SU-DHL-6 (cell line): Measurements from ENCODE around the gene PARVB.

Source experiments
- H2AFZ ChIP-seq: fragments of 200-600 bp; sonication (generic); 2 replicates; pipeline ENCODE4 v1.6.1; 2014; ENCODE audit warnings: low read depth, mild to moderate bottlenecking, moderate library complexity, mixed read lengths, antibody characterized with exemption, low read length; ENCODE audit not compliant: severe bottlenecking
- H3F3A ChIP-seq: fragments of 200-600 bp; shearing (Covaris generic); 2 replicates; pipeline ENCODE4 v1.6.0; 2016; ENCODE audit warnings: antibody characterized with exemption, mild to moderate bottlenecking; ENCODE audit not compliant: insufficient read depth
- H3K27ac ChIP-seq: fragments of 200-600 bp; sonication (generic); 2 replicates; pipeline ENCODE4 v1.5.1; 2016; ENCODE audit warnings: low read depth, mild to moderate bottlenecking, low read length, moderate library complexity, mixed read lengths
- H3K27me3 ChIP-seq: fragments of 200-600 bp; sonication (generic), shearing (Covaris generic); 2 replicates; pipeline ENCODE4 v1.6.0; 2014; ENCODE audit warnings: mild to moderate bottlenecking, low read length
- H3K36me3 ChIP-seq: fragments of 200-600 bp; sonication (generic); 2 replicates; pipeline ENCODE4 v1.6.1; 2014; ENCODE audit warnings: mild to moderate bottlenecking, low read length, mixed read lengths
- H3K4me2 ChIP-seq: fragments of 300-600, 200-600 bp; shearing (Covaris generic), sonication (generic); 2 replicates; pipeline ENCODE4 v1.6.0; 2014; ENCODE audit warnings: low read length, low read depth, mild to moderate bottlenecking; ENCODE audit not compliant: poor library complexity, severe bottlenecking
- H3K4me3 ChIP-seq: fragments of 200-600 bp; sonication (generic); 2 replicates; pipeline ENCODE4 v1.5.1; 2014; ENCODE audit warnings: antibody characterized with exemption, low read length, mild to moderate bottlenecking, mixed read lengths; ENCODE audit not compliant: insufficient read depth, poor library complexity, severe bottlenecking
- H3K79me2 ChIP-seq: fragments of 200-600 bp; sonication (generic); 2 replicates; pipeline ENCODE4 v1.6.1; 2014; ENCODE audit warnings: mild to moderate bottlenecking, low read length, moderate library complexity; ENCODE audit not compliant: insufficient read depth
- H3K9ac ChIP-seq: fragments of 200-600 bp; sonication (generic); 2 replicates; pipeline ENCODE4 v1.7.0; 2014; ENCODE audit warnings: mild to moderate bottlenecking, low read length
- H3K9me2 ChIP-seq: fragments of 200-600 bp; sonication (generic); replicated peaks from 2 replicates; pipeline ENCODE4 v1.6.1; 2014; ENCODE audit warnings: low read length; ENCODE audit not compliant: insufficient read depth
- H3K9me3 ChIP-seq: fragments of 200-600 bp; sonication (generic); 2 replicates; pipeline ENCODE4 v1.6.1; 2014; ENCODE audit warnings: low read length, mixed read lengths; ENCODE audit not compliant: insufficient read depth
- H4K20me1 ChIP-seq: fragments of 200-600 bp; sonication (generic); 2 replicates; pipeline ENCODE4 v1.6.1; 2014; ENCODE audit warnings: low read depth, mild to moderate bottlenecking, antibody characterized with exemption, low read length, moderate library complexity, mixed read lengths
- CTCF ChIP-seq: fragments of 200-600 bp; sonication (generic); IDR thresholded peaks from one replicate; pipeline ENCODE4 v1.5.1; 2017; ENCODE audit warnings: antibody characterized with exemption, mild to moderate bottlenecking, low read length, moderate library complexity; ENCODE audit not compliant: insufficient read depth, poor library complexity, severe bottlenecking
- EZH2phosphoT487 ChIP-seq: fragments of 200-600 bp; sonication (generic), shearing (Covaris generic); conservative IDR thresholded peaks from 2 replicates; pipeline ENCODE4 v1.6.1; 2018; ENCODE audit warnings: mild to moderate bottlenecking, antibody characterized with exemption, low read length, moderate library complexity, mixed read lengths

The PARVB gene

DNA sequence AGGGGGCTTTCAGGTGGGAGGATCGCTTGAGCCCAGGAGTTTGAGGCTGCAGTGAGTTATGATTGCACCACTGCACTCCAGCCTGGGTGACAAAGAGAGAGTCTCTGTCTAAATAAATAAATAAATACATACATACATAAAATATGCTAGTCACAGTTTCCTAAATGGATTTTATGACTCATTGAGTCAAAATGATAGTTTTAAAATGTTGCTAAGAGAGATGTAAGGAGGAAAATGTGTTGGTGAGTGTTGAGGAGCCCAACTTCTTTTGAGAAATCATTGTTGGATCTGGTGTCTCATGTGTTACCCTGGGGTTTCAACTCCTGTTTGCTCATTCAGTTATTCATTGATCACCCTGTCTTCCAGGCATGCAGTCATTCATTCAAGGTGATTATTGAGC is 21.0 kb downstream of the PARVB start:
- Histone ChIP-seq H3K9me3 (no peaks in the 10 kb centered on the region), H3K4me3 (no peak overlapping the region), H2AFZ (no peak overlapping the region), H3K9me2 (no peaks in the 10 kb centered on the region), H3K79me2 (no peaks in the 10 kb centered on the region), H3K9ac (no peak overlapping the region), H3K27ac (no peak overlapping the region), H4K20me1 (no peaks in the 10 kb centered on the region), H3K27me3 (no peaks in the 10 kb centered on the region), H3K4me2 (no peak overlapping the region), H3K36me3 (no peaks in the 10 kb centered on the region), H3F3A (no peaks in the 10 kb centered on the region)
- TF ChIP-seq EZH2phosphoT487, result no peak
- no peak for TF ChIP-seq CTCF

- Histone ChIP-seq H3F3A (no peaks in the 10 kb centered on the region), H3K4me2 (no peak overlapping the region), H3K9me2 (no peaks in the 10 kb centered on the region), H3K27me3 (no peaks in the 10 kb centered on the region), H3K9ac (no peak overlapping the region), H4K20me1 (no peaks in the 10 kb centered on the region), H3K79me2 (no peaks in the 10 kb centered on the region), H3K4me3 (no peak overlapping the region), H3K9me3 (no peaks in the 10 kb centered on the region), H3K27ac (no peak overlapping the region), H2AFZ (no peak overlapping the region), H3K36me3 (no peaks in the 10 kb centered on the region)
- TF ChIP-seq CTCF (no peak), EZH2phosphoT487 (no peak)
These were observed 22.5 kb downstream of the PARVB start for GRCh38 chr22:44046485-44047141.

DNA sequence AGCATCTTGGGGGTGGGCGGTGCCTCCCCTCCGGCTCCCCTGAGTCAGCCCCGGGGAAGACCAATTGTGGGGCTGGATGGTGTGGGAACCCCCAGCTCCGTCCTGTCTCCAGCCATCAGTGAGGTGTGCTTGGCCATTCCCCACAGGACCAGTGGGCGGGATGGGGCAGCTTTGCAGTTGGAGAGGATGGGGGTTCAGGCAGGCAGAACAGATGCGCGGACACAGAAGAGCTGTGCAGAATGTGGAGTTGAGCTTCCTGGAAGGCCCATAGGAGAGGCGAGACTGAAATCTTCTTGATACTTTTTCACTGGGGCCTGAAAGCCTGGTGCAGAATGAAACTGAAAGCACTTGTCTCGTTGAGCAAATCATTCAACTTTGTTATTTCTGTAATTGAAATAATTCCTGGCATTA is 23.8 kb downstream of the PARVB start:
- H3K27ac ChIP-seq, result no peak overlapping the region
- no peaks in the 10 kb centered on the region for H3K9me3 ChIP-seq
- H3K9me2 ChIP-seq, result no peaks in the 10 kb centered on the region
- H3K4me3 ChIP-seq, result no peak overlapping the region
- no peak overlapping the region for H3K4me2 ChIP-seq
- no peaks in the 10 kb centered on the region for H3K36me3 ChIP-seq
- H2AFZ ChIP-seq, result no peak overlapping the region
- H3K27me3 ChIP-seq, result no peaks in the 10 kb centered on the region
- no peaks in the 10 kb centered on the region for H3K79me2 ChIP-seq
- no peaks in the 10 kb centered on the region for H4K20me1 ChIP-seq
- TF ChIP-seq EZH2phosphoT487 (no peak), CTCF (no peak)
- H3F3A ChIP-seq, result no peaks in the 10 kb centered on the region
- H3K9ac ChIP-seq, result no peak overlapping the region
